Prostate gland (tissue), 2 donors: ENCODE data around the gene SWAP70. TPM values are rescaled to one million over a fixed set of nuclear protein-coding genes. Genes with fewer than 3 reads are reported as not detected.

Source experiments
- DNase-seq: peaks from one replicate; pipeline ENCODE4 v3.0.0-alpha.2; 2019; ENCODE audit warnings: low spot score
- H3K27ac ChIP-seq, 2 donors: fragments of 200-600 bp; sonication (generic); 2 replicates each; pipeline ENCODE4 v1.5.1; 2017 to 2019
- H3K27me3 ChIP-seq: fragments of 200-600 bp; sonication (generic); replicated peaks from 2 replicates; pipeline ENCODE4 v1.5.1; 2019; ENCODE audit not compliant: insufficient read depth
- H3K36me3 ChIP-seq, 2 donors: fragments of 200-600 bp; sonication (generic); 1 replicate in 1 of 2; 2 replicates in 1 of 2; pipeline versions ENCODE4 v1.5.1 to v1.8.1; 2017 to 2019
- H3K4me1 ChIP-seq: fragments of 200-600 bp; sonication (generic); replicated peaks from 2 replicates; pipeline ENCODE4 v1.5.1; 2019
- H3K4me3 ChIP-seq, 2 donors: fragments of 200-600 bp; sonication (generic); 2 replicates each; pipeline ENCODE4 v1.5.1; 2017 to 2019
- H3K9me3 ChIP-seq: fragments of 200-600 bp; sonication (generic); 2 replicates; pipeline ENCODE4 v1.5.1; 2017
- POLR2A ChIP-seq: fragments of 450-650 bp; IDR thresholded peaks from one replicate; pipeline ENCODE4 v1.6.1; 2016; ENCODE audit warnings: antibody characterized with exemption, mild to moderate bottlenecking
- POLR2AphosphoS5 ChIP-seq: sonication (generic); formaldehyde crosslinking; IDR thresholded peaks from one replicate; pipeline ENCODE4 v1.6.1; 2017; ENCODE audit warnings: antibody characterized with exemption
- WGBS: methylation state at CpG from one replicate; pipeline ENCODE4 v1.1.5; 2018; 5-methylcytosine and 5-hydroxymethylcytosine counted together
- intact Hi-C: fragments of 100-400 bp; cut with DNase I; formaldehyde crosslinking; loops from one replicate; pipeline ENCODE4 v1.14.2; 2022
- total RNA-seq, 2 donors: library from RNA; depleted of rRNA; stranded (reverse); fragments of >200 nt; gene quantifications; one replicate each; pipeline ENCODE4 v1.1.0, GENCODE V29; 2016
- TF ChIP-seq, protein P1 (sequence below), 4 experiments: fragments of 200-600 bp in 2 of 4; fragments of 450-650 bp in 2 of 4; sonication (generic) in 2 of 4; IDR thresholded peaks; 1 replicate in 3 of 4; 2 replicates in 1 of 4; pipeline ENCODE4 v1.5.1; 2016 to 2019; ENCODE audit warnings: antibody characterized with exemption in 4 of 4, mild to moderate bottlenecking in 2 of 4, moderate library complexity in 2 of 4

Gene SWAP70
- total RNA-seq, 2 donors from 2014 or later, result 20.8 to 25.2 TPM

GRCh38 chr11:9762531-9762930, 98.7 kb downstream of the SWAP70 start:
- TF ChIP-seq, protein P1, sequence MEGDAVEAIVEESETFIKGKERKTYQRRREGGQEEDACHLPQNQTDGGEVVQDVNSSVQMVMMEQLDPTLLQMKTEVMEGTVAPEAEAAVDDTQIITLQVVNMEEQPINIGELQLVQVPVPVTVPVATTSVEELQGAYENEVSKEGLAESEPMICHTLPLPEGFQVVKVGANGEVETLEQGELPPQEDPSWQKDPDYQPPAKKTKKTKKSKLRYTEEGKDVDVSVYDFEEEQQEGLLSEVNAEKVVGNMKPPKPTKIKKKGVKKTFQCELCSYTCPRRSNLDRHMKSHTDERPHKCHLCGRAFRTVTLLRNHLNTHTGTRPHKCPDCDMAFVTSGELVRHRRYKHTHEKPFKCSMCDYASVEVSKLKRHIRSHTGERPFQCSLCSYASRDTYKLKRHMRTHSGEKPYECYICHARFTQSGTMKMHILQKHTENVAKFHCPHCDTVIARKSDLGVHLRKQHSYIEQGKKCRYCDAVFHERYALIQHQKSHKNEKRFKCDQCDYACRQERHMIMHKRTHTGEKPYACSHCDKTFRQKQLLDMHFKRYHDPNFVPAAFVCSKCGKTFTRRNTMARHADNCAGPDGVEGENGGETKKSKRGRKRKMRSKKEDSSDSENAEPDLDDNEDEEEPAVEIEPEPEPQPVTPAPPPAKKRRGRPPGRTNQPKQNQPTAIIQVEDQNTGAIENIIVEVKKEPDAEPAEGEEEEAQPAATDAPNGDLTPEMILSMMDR (IDR thresholded peaks at IDR 0.05), result no peak
- no peak for TF ChIP-seq POLR2AphosphoS5
- no peak for TF ChIP-seq POLR2A
- intact Hi-C loops, result loop anchor here (5.0 kb wide), 1 partner anchor 40 kb away; no protein-coding TSS in a partner anchor
- Histone ChIP-seq H3K4me3 (no peak overlapping the region), H3K27ac (no peak overlapping the region), H3K27me3 (no peaks in the 10 kb centered on the region), H3K9me3 (no peaks in the 10 kb centered on the region), H3K36me3 (no peaks in the 10 kb centered on the region), H3K4me1 (peaks cover 15% of the 10 kb centered on the region)
- 85% methylated on average over 4 of the region's 4 CpGs for WGBS
- no peak for DNase-seq

DNA sequence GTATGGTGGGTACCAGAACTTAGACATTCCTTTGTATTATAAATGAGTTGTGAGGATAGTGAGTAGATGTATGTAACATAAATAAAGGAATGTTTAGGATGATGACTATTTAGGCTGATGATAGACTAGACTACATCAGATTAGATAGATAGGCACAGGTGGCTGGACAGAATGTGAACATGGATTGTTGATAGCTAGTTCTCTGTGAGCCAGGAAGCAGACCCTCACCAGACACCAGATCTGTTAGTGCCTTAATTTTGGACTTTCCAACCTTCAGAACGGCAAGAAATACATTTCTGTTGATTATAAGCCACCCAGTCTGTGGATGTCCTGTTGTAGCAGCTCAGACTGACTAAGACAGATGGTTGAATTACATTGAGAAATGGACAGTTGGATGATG, 99.4 kb downstream of the SWAP70 start:
- Histone ChIP-seq H3K9me3 (no peaks in the 10 kb centered on the region), H3K4me1 (peaks cover 15% of the 10 kb centered on the region), H3K27me3 (no peaks in the 10 kb centered on the region), H3K36me3 (no peaks in the 10 kb centered on the region), H3K4me3 (no peak overlapping the region), H3K27ac (no peak overlapping the region)
- intact Hi-C loops, result loop anchor here (5.0 kb wide), 1 partner anchor 39 kb away; no protein-coding TSS in a partner anchor
- DNase-seq, result no peak
- 100% methylated on average over 1 of the region's 1 CpG for WGBS
- no peak for TF ChIP-seq POLR2AphosphoS5
- no peak for TF ChIP-seq POLR2A
- TF ChIP-seq, protein P1 (IDR thresholded peaks at IDR 0.05), result no peak

DNA sequence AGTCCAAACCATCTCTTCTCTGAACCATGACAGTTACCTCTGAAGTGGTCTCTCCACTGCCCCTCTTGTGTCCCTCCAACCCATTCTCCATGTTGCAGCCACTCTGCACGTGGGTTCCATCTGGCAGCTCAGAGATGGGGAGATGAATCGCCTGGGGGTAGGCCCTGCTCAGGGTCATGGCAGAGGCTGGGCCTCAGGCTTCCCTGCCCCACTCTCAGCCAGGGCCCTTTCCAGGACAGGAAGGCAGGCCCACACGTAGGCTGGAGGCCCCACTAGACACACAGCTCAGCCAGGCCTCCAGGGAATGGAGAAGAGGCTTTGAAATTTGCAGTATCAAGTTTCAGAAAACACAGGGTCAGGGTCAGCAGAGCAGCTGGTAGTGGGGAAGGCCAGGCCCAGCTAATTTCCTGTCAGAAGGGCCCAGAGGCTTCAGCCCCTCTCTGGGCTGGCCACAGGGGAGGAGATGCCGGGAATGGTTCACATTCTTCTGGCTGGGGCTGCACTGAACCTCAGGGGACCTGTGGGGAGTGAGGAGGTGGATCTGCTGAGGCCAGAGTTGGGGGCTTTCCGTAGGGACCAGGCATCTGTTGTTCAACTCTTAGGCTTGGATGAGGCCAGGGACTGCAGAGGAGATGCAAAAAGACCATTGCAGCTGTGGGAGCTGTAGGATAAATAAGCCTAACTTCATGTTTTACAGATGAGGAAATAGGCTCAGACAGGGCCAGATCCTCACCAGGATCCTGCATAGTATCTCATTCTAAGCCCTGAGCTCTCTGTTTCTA, 101.6 kb downstream of the SWAP70 start:
- no peak for DNase-seq
- Histone ChIP-seq H3K27me3 (no peaks in the 10 kb centered on the region), H3K36me3 (no peaks in the 10 kb centered on the region), H3K4me1 (no peaks in the 10 kb centered on the region), H3K27ac (no peak overlapping the region), H3K9me3 (no peaks in the 10 kb centered on the region), H3K4me3 (no peak overlapping the region)
- TF ChIP-seq POLR2AphosphoS5 (no peak), POLR2A (no peak)
- TF ChIP-seq, protein P1 (IDR thresholded peaks at IDR 0.05), result no peak
- 67% methylated on average over 5 of the region's 5 CpGs for WGBS
- intact Hi-C loops, result no loop called here

- Histone ChIP-seq H3K27me3 (no peaks in the 10 kb centered on the region), H3K4me3 (no peak overlapping the region), H3K4me1 (peaks cover 2% of the 10 kb centered on the region), H3K27ac (no peak overlapping the region), H3K36me3 (no peaks in the 10 kb centered on the region), H3K9me3 (no peaks in the 10 kb centered on the region)
- intact Hi-C loops, result no loop called here
- TF ChIP-seq, protein P1 (IDR thresholded peaks at IDR 0.05), result no peak
- TF ChIP-seq POLR2AphosphoS5 (no peak), POLR2A (no peak)
- DNase-seq, result no peak
- 82% methylated on average over 4 of the region's 4 CpGs for WGBS
These were observed 105.7 kb downstream of the SWAP70 start for GRCh38 chr11:9769621-9770020.

DNA sequence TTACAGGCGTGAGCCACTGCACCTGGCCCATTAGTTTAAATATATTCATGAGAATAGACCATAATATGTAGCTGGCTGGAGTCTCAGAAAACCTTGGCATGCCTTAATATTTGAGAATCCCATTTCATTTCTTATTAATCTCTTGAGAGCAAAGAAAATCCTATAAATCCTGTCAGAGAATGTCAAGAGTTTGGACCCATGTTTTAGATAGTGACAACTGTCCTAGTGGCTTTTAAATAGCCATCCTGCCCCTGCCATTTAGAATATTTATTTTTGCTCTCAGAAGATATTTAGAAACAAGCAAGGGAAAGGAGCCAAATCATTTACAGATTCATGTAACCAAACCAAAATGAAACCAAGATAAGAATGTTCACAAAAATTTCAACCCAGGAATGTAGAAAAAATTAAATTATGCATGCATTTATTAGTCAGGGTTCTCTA, 107.2 kb downstream of the SWAP70 start:
- no peak for DNase-seq
- H3K27me3 ChIP-seq, result no peaks in the 10 kb centered on the region
- peaks cover 2% of the 10 kb centered on the region for H3K4me1 ChIP-seq
- no peaks in the 10 kb centered on the region for H3K36me3 ChIP-seq
- H3K27ac ChIP-seq, result no peak overlapping the region
- intact Hi-C loops, result no loop called here
- TF ChIP-seq POLR2A (no peak), POLR2AphosphoS5 (no peak)
- TF ChIP-seq, protein P1 (IDR thresholded peaks at IDR 0.05), result no peak
- WGBS, result 76% methylated on average over 1 of the region's 1 CpG
- H3K4me3 ChIP-seq, result no peak overlapping the region
- no peaks in the 10 kb centered on the region for H3K9me3 ChIP-seq
